Endothelial cell (in vitro differentiated cells): ENCODE measurements around the gene ETV6. TPM values are rescaled to one million over a fixed set of nuclear protein-coding genes. Genes with fewer than 3 reads are reported as not detected.

Experiments used
- DNase-seq: peaks from one replicate; pipeline ENCODE4 v3.0.0; 2021; ENCODE audit warnings: low spot score
- H3K27ac Mint-ChIP-seq: one replicate; pipeline ENCODE4 v1.8.0; 2021; ENCODE audit warnings: mixed read lengths, inconsistent platforms; ENCODE audit not compliant: unreplicated experiment
- H3K27me3 Mint-ChIP-seq: one replicate; pipeline ENCODE4 v1.8.0; 2021; ENCODE audit warnings: mild to moderate bottlenecking, moderate library complexity, mixed read lengths, inconsistent platforms; ENCODE audit not compliant: unreplicated experiment
- H3K36me3 Mint-ChIP-seq: one replicate; pipeline ENCODE4 v1.8.0; 2021; ENCODE audit warnings: mild to moderate bottlenecking, low read depth, mixed read lengths, inconsistent platforms; ENCODE audit not compliant: unreplicated experiment
- H3K4me1 Mint-ChIP-seq: one replicate; pipeline ENCODE4 v1.8.0; 2021; ENCODE audit warnings: mild to moderate bottlenecking, mixed read lengths, inconsistent platforms; ENCODE audit not compliant: unreplicated experiment
- H3K4me3 Mint-ChIP-seq: one replicate; pipeline ENCODE4 v1.8.0; 2021; ENCODE audit warnings: mild to moderate bottlenecking, mixed read lengths, inconsistent platforms; ENCODE audit not compliant: unreplicated experiment
- H3K9me3 Mint-ChIP-seq: one replicate; pipeline ENCODE4 v1.8.0; 2021; ENCODE audit warnings: mixed read lengths, inconsistent platforms; ENCODE audit not compliant: unreplicated experiment
- CTCF ChIP-seq: fragments of 200-600 bp; sonication (generic); IDR thresholded peaks from one replicate; pipeline ENCODE4 v1.5.0; 2021; ENCODE audit warnings: antibody characterized with exemption; ENCODE audit not compliant: unreplicated experiment
- total RNA-seq: library from RNA; stranded (reverse); fragmentation: NEBNext Ultra II Directional; extraction: Animal tissue kit (Norgen Biotek cat#: 25700); gene quantifications from one replicate; pipeline ENCODE4 v1.2.1, GENCODE V29; 2021; ENCODE audit not compliant: unreplicated experiment

ETV6 gene
- total RNA-seq, 1 donor from 2014 or later: 98.7 TPM

GRCh38 chr12:11761869-11762567 is 112.5 kb downstream of the ETV6 start:
- Mint-ChIP-seq H3K4me1 (peaks cover 90% of the 10 kb centered on the region), H3K36me3 (peaks cover 30% of the 10 kb centered on the region), H3K4me3 (no peak overlapping the region), H3K9me3 (no peaks in the 10 kb centered on the region), H3K27ac (peak overlapping the region; percentile 86), H3K27me3 (peaks cover 7% of the 10 kb centered on the region)
- no peak for TF ChIP-seq CTCF
- DNase-seq: no peak

- DNase-seq: no peak
- Mint-ChIP-seq H3K4me3 (peak overlapping the region; percentile 77), H3K4me1 (peaks cover 94% of the 10 kb centered on the region), H3K27ac (peak overlapping the region; percentile 93), H3K36me3 (peaks cover 34% of the 10 kb centered on the region), H3K9me3 (no peaks in the 10 kb centered on the region), H3K27me3 (peaks cover 7% of the 10 kb centered on the region)
- TF ChIP-seq CTCF: no peak
These were observed 113.4 kb downstream of the ETV6 start for GRCh38 chr12:11762723-11763326.

- peaks cover 7% of the 10 kb centered on the region for H3K27me3 Mint-ChIP-seq
- H3K4me3 Mint-ChIP-seq: peak overlapping the region; percentile 54
- no peak for DNase-seq
- peaks cover 91% of the 10 kb centered on the region for H3K4me1 Mint-ChIP-seq
- peak overlapping the region; percentile 87 for H3K27ac Mint-ChIP-seq
- no peaks in the 10 kb centered on the region for H3K9me3 Mint-ChIP-seq
- peaks cover 34% of the 10 kb centered on the region for H3K36me3 Mint-ChIP-seq
- TF ChIP-seq CTCF: no peak
These were observed 114.5 kb downstream of the ETV6 start for GRCh38 chr12:11763760-11764520.

GRCh38 chr12:11764837-11765236 is 115.4 kb downstream of the ETV6 start:
- H3K4me1 Mint-ChIP-seq: peaks cover 92% of the 10 kb centered on the region
- H3K9me3 Mint-ChIP-seq: no peaks in the 10 kb centered on the region
- H3K4me3 Mint-ChIP-seq: peak overlapping the region; percentile 80
- H3K27ac Mint-ChIP-seq: peak overlapping the region; percentile 93
- no peak for TF ChIP-seq CTCF
- H3K36me3 Mint-ChIP-seq: peaks cover 41% of the 10 kb centered on the region
- no peak for DNase-seq
- H3K27me3 Mint-ChIP-seq: peaks cover 7% of the 10 kb centered on the region
